Small intestine (tissue), 7 donors: ENCODE measurements around the gene SERF2. TPM values are rescaled to one million over a fixed set of nuclear protein-coding genes. Genes with fewer than 3 reads are reported as not detected.
A peak's percentile ranks its signal among the peaks of the same experiment; 100 is the strongest.

Source experiments
- DNase-seq, 2 donors: peaks; one replicate each; pipeline versions ENCODE4 v3.0.0 to v3.0.0-alpha.2; 2013
- FAIRE-seq: peaks from 2 replicates; lab custom pipeline; 2012; peaks lifted over from hg19 to GRCh38; lab: Jason Lieb, UNC
- H3K27ac ChIP-seq, 3 donors: one replicate each; pipeline ENCODE4 v1.5.1; 2013; ENCODE audit warnings: low read length in 2 of 3, mild to moderate bottlenecking in 2 of 3, control low read depth in 1 of 3, inconsistent platforms in 1 of 3, low read depth in 1 of 3, moderate library complexity in 1 of 3
- H3K27me3 ChIP-seq, 3 donors: one replicate each; pipeline ENCODE4 v1.6.1; 2013; ENCODE audit warnings: low read length in 3 of 3, inconsistent platforms in 1 of 3; ENCODE audit not compliant: control insufficient read depth in 3 of 3, insufficient read depth in 3 of 3
- H3K36me3 ChIP-seq, 3 donors: one replicate each; pipeline ENCODE4 v1.6.1; 2013; ENCODE audit warnings: low read length in 3 of 3, inconsistent platforms in 1 of 3, low read depth in 1 of 3, mild to moderate bottlenecking in 1 of 3, moderate library complexity in 1 of 3; ENCODE audit not compliant: control insufficient read depth in 3 of 3, insufficient read depth in 2 of 3
- H3K4me1 ChIP-seq, 3 donors: one replicate each; pipeline ENCODE4 v1.6.1; 2013; ENCODE audit warnings: low read length in 2 of 3, inconsistent platforms in 1 of 3, low read depth in 1 of 3, mild to moderate bottlenecking in 1 of 3, moderate library complexity in 1 of 3; ENCODE audit not compliant: control insufficient read depth in 3 of 3, insufficient read depth in 2 of 3
- H3K4me3 ChIP-seq, 3 donors: one replicate each; pipeline ENCODE4 v1.5.1; 2013; ENCODE audit warnings: low read length in 3 of 3, control low read depth in 1 of 3, inconsistent platforms in 1 of 3, low read depth in 1 of 3, mild to moderate bottlenecking in 1 of 3, moderate library complexity in 1 of 3
- H3K9me3 ChIP-seq, 2 donors: one replicate each; pipeline ENCODE4 v1.6.1; 2013; ENCODE audit warnings: low read depth in 1 of 2, low read length in 1 of 2; ENCODE audit not compliant: control insufficient read depth in 2 of 2, insufficient read depth in 1 of 2
- WGBS, 3 donors: extraction: QIAGEN DNeasy Blood & Tissue Kit; methylation state at CpG; one replicate each; pipeline ENCODE4 v1.1.7; 2013; 5-methylcytosine and 5-hydroxymethylcytosine counted together
- polyA plus RNA-seq, 4 donors: library from polyadenylated mRNA; stranded (reverse) in 3 of 4; unstranded in 1 of 4; fragments of 200-250 nt in 3 of 4; fragments of 120-200 nt in 1 of 4; gene quantifications; one replicate each; pipeline versions ENCODE4 v1.2.1 to v1.2.3, GENCODE V29; 2013
- donor health status: healthy with polysubstance abuse.
- donor health status: control.
- donor health status: control.
- donor health status: Bipolar disorder and iron deficiency.
- donor health status: healthy.

The SERF2 gene
- polyA plus RNA-seq, 4 donors: 739 to 2,526 (median 1,711) TPM

DNA sequence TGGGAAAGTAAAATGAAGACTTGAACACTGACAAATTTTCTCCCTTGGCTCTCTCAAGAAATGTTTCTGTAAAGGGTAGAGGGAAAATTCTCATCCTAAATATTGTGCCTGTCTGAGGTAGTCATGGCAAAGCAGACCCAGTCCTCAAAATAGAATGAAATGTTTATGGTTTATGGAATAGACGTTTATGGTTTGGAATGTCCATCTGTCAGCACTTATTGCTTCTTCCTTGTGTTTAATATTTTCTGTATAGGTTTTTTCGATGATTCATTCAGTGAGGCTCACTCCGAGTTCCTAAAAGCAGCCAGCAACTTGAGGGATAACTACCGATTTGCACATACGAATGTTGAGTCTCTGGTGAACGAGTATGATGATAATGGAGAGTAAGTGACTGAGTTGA, 29.3 kb upstream of the SERF2 start:
- no peaks in the 10 kb centered on the region for H3K4me1 ChIP-seq
- FAIRE-seq (no peak), DNase-seq (no peak)
- no peak overlapping the region for H3K4me3 ChIP-seq
- no peaks in the 10 kb centered on the region for H3K9me3 ChIP-seq
- H3K27me3 ChIP-seq: no peaks in the 10 kb centered on the region
- peaks cover 16 to 59% (median 30%) of the 10 kb centered on the region in 3 donors for H3K36me3 ChIP-seq
- 69 to 84% (median 80%) methylated on average over 6 of the region's 6 CpGs for WGBS, 3 donors
- no peak overlapping the region for H3K27ac ChIP-seq

- H3K27ac ChIP-seq: no peak overlapping the region
- H3K27me3 ChIP-seq: no peaks in the 10 kb centered on the region
- 74 to 78% (median 76%) methylated on average over 2 of the region's 2 CpGs for WGBS, 3 donors
- no peaks in the 10 kb centered on the region for H3K4me1 ChIP-seq
- FAIRE-seq: no peak
- H3K9me3 ChIP-seq: no peaks in the 10 kb centered on the region
- H3K36me3 ChIP-seq: peaks cover 16 to 55% (median 37%) of the 10 kb centered on the region in 3 donors
- no peak for DNase-seq
- no peak overlapping the region for H3K4me3 ChIP-seq
These were observed 28.2 kb upstream of the SERF2 start for GRCh38 chr15:43763819-43764446.

GRCh38 chr15:43769584-43770228, 22.4 kb upstream of the SERF2 start:
- FAIRE-seq: no peak
- peaks cover 0 to under 1% (median 0%) of the 10 kb centered on the region in 3 donors for H3K4me1 ChIP-seq
- 61 to 72% (median 65%) methylated on average over 5 of the region's 5 CpGs for WGBS, 3 donors
- no peak overlapping the region for H3K27ac ChIP-seq
- no peak overlapping the region for H3K4me3 ChIP-seq
- H3K27me3 ChIP-seq: no peaks in the 10 kb centered on the region
- H3K36me3 ChIP-seq: peaks cover 20 to 49% (median 46%) of the 10 kb centered on the region in 3 donors
- H3K9me3 ChIP-seq: no peaks in the 10 kb centered on the region
- peak; percentile 45 to 67 for DNase-seq

- DNase-seq (peak in 1 of 2 donors; percentile 63), FAIRE-seq (no peak)
- Histone ChIP-seq H3K27ac (peak overlapping the region in 1 of 3 donors; percentile 3), H3K27me3 (no peaks in the 10 kb centered on the region), H3K36me3 (peaks cover 10 to 49% (median 33%) of the 10 kb centered on the region in 3 donors), H3K9me3 (no peaks in the 10 kb centered on the region), H3K4me3 (no peak overlapping the region), H3K4me1 (peaks cover 0 to 11% (median 0%) of the 10 kb centered on the region in 3 donors)
- WGBS, 3 donors: 42 to 50% (median 50%) methylated on average over 2 of the region's 2 CpGs
These were observed 20.3 kb upstream of the SERF2 start for GRCh38 chr15:43771816-43772215.

GRCh38 chr15:43772624-43773023, 19.5 kb upstream of the SERF2 start:
- Histone ChIP-seq H3K27me3 (no peaks in the 10 kb centered on the region), H3K9me3 (no peaks in the 10 kb centered on the region), H3K36me3 (peaks cover 10 to 41% (median 31%) of the 10 kb centered on the region in 3 donors), H3K4me3 (no peak overlapping the region), H3K4me1 (peaks cover 0 to 13% (median 0%) of the 10 kb centered on the region in 3 donors), H3K27ac (no peak overlapping the region)
- DNase-seq (no peak), FAIRE-seq (no peak)

DNA sequence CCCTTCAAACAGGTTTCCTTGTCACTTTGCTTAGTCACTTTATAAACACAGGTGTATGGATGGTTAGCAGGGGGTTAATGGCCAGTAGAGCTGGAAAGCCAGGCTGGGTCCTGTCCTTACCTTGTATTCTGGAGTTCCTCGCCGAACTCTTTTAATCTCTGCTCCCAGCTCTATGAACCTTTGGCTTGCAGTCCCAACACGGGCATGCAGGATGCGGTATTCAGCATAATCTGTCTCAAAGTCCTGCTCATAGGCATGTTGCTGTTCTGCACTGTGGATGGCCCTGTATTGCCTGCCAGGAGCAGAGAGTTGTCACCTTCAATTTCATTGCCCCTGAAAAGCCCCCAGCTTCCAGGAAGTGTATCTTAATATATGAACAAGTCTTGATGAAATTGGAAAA, 18.1 kb upstream of the SERF2 start:
- FAIRE-seq (no peak), DNase-seq (no peak)
- Histone ChIP-seq H3K27me3 (no peaks in the 10 kb centered on the region), H3K4me3 (no peak overlapping the region), H3K36me3 (peaks cover 10 to 31% (median 22%) of the 10 kb centered on the region in 3 donors), H3K4me1 (peaks cover 0 to 15% (median 0%) of the 10 kb centered on the region in 3 donors), H3K27ac (no peak overlapping the region), H3K9me3 (no peaks in the 10 kb centered on the region)
- WGBS, 3 donors: 67 to 73% (median 69%) methylated on average over 4 of the region's 4 CpGs

- Histone ChIP-seq H3K27me3 (no peaks in the 10 kb centered on the region), H3K4me1 (peaks cover 0 to 15% (median 0%) of the 10 kb centered on the region in 3 donors), H3K9me3 (no peaks in the 10 kb centered on the region), H3K27ac (peak overlapping the region; percentile 92 to 94 (median 93)), H3K4me3 (peak overlapping the region in 2 of 3 donors; percentile 74 to 84), H3K36me3 (peaks cover 6 to 26% (median 17%) of the 10 kb centered on the region in 3 donors)
- no peak for FAIRE-seq
- peak; percentile 95 to 99 for DNase-seq
- 33 to 75% (median 53%) methylated on average over 1 of the region's 1 CpG for WGBS, 3 donors
These were observed 16.6 kb upstream of the SERF2 start for GRCh38 chr15:43775411-43775965.

DNA sequence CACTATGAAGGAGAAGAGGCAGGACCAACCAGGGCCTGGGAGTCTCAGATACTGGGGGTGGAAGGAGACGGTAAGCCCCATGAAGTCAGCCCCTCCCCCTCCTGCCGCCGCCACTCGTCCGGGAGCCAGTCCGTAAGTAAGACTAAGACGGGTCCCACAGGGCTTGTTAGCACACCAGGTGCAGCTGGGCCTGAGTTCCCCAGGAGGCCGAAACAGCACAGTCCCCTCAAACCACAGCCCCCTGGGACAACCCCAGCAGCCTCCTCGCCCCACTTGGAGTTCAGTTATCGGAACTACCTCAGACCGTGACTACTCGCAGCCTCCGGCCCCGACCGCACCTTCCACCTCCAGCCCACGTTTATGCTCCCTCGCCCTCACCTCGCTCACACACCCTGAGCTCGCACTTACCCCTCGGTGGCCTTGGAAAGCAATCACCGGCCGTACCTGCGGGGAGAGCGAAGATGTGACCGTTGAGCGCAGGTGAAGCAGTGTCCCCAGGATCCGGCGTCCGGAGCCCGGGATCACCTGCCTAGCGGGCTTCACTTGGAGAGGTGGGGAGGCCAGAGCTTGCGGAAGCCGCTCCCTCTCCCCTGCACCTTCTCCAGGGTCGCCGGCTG, 15.9 kb upstream of the SERF2 start:
- Histone ChIP-seq H3K4me3 (peak overlapping the region; percentile 73 to 84 (median 74)), H3K4me1 (peaks cover 0 to 15% (median 0%) of the 10 kb centered on the region in 3 donors), H3K27me3 (no peaks in the 10 kb centered on the region), H3K36me3 (peaks cover 3 to 23% (median 17%) of the 10 kb centered on the region in 3 donors), H3K27ac (peak overlapping the region; percentile 92 to 94 (median 93)), H3K9me3 (no peaks in the 10 kb centered on the region)
- peak; percentile 37 to 72 for DNase-seq
- WGBS, 3 donors: 5 to 24% (median 15%) methylated on average over 32 to 35 of the region's 35 CpGs
- no peak for FAIRE-seq
